ENCODE data around the gene AMFR. TPM values are rescaled to one million over a fixed set of nuclear protein-coding genes. Genes with fewer than 3 reads are reported as not detected.

The AMFR gene
- total and polyA plus RNA-seq, 2 of the 13 experiments (the other 11 are each of a cell fraction or from before 2014, with no cell fraction given) = 52.9 to 108 TPM

- FAIRE-seq = no peak
- no peak for ATAC-seq
- Histone ChIP-seq H3K4me3 (replicated peaks in 1 of 3; ENCODE audit: insufficient read depth in 1 of 3, low read depth in 2 of 3, low read length in 3 of 3) (no peak overlapping the region), H3K9me3 (ENCODE audit: low read length) (no peaks in the 10 kb centered on the region), H3K27me3 (ENCODE audit: control insufficient read depth in 1 of 2, insufficient read depth in 2 of 2, low read length in 2 of 2) (no peaks in the 10 kb centered on the region), H3K79me2 (ENCODE audit: insufficient read depth, low read length) (no peaks in the 10 kb centered on the region), H3K9ac (ENCODE audit: insufficient read depth, low read depth, low read length) (no peak overlapping the region), H3K36me3 (replicated peaks in 1 of 2; ENCODE audit: control insufficient read depth in 1 of 2, insufficient read depth in 2 of 2, low read length in 2 of 2) (peaks cover 17 to 60% of the 10 kb centered on the region in 2 experiments), H3K4me2 (ENCODE audit: low read depth, low read length) (no peak overlapping the region), H3K4me1 (ENCODE audit: insufficient read depth, low read length) (no peaks in the 10 kb centered on the region), H4K20me1 (ENCODE audit: insufficient read depth, low read length) (no peaks in the 10 kb centered on the region), H3K27ac (ENCODE audit: extremely low read length, insufficient read depth, low read length) (no peak overlapping the region), H2AFZ (ENCODE audit: low read length) (no peak overlapping the region)
- CTCF ChIA-PET (ENCODE audit: low intra/inter-chr PET ratio, low total read pairs) = no interaction called here
- no peak for DNase-seq (ENCODE audit: low spot score)
- intact Hi-C loops (cut with micrococcal nuclease; ENCODE audit: unreplicated experiment) (no loop called here), in situ Hi-C loops (cut with HindIII; ENCODE audit: extremely low pct_ligation_motif_present, low pct_unique_long_range_greater_than_20kb) (no loop called here)
- 95% methylated on average over 5 of the region's 5 CpGs for WGBS (ENCODE audit: low lambda C conversion rate)
- TSS peak; percentile 34 for BruUV-seq (replicated peaks)
- TF ChIP-seq MED1 (CRISPR knock-in tag; IDR thresholded peaks at IDR 0.05) (no peak), SETDB1 (CRISPR knock-in tag; IDR thresholded peaks at IDR 0.05; ENCODE audit: borderline replicate concordance) (no peak), MEF2D (CRISPR knock-in tag; IDR thresholded peaks at IDR 0.05) (no peak), SNAPC2 (CRISPR knock-in tag; IDR thresholded peaks at IDR 0.05) (no peak)
- POLR2A ChIA-PET = interaction anchor here (0.6 to 1.7 kb wide), 2 partner anchors 51 to 92 kb away, joined by 3 to 7 read pairs; partner anchors contain the start of genes NUDT21 and OGFOD1
Observed at GRCh38 chr16:56400458-56400857, 24.9 kb downstream of the AMFR start.

GRCh38 chr16:56399486-56399885, 25.9 kb downstream of the AMFR start:
- Histone ChIP-seq H3K27me3 (ENCODE audit: control insufficient read depth in 1 of 2, insufficient read depth in 2 of 2, low read length in 2 of 2) (no peaks in the 10 kb centered on the region), H3K4me2 (ENCODE audit: low read depth, low read length) (no peak overlapping the region), H3K27ac (ENCODE audit: extremely low read length, insufficient read depth, low read length) (no peak overlapping the region), H3K79me2 (ENCODE audit: insufficient read depth, low read length) (no peaks in the 10 kb centered on the region), H3K4me3 (replicated peaks in 1 of 3; ENCODE audit: insufficient read depth in 1 of 3, low read depth in 2 of 3, low read length in 3 of 3) (no peak overlapping the region), H2AFZ (ENCODE audit: low read length) (no peak overlapping the region), H3K4me1 (ENCODE audit: insufficient read depth, low read length) (no peaks in the 10 kb centered on the region), H3K9me3 (ENCODE audit: low read length) (no peaks in the 10 kb centered on the region), H3K36me3 (replicated peaks in 1 of 2; ENCODE audit: control insufficient read depth in 1 of 2, insufficient read depth in 2 of 2, low read length in 2 of 2) (peaks cover 15 to 50% of the 10 kb centered on the region in 2 experiments), H3K9ac (ENCODE audit: insufficient read depth, low read depth, low read length) (no peak overlapping the region), H4K20me1 (ENCODE audit: insufficient read depth, low read length) (no peaks in the 10 kb centered on the region)
- ATAC-seq (no peak), DNase-seq (ENCODE audit: low spot score) (no peak), FAIRE-seq (no peak)
- TF ChIP-seq KLF15 (CRISPR knock-in tag; IDR thresholded peaks at IDR 0.05; ENCODE audit: borderline replicate concordance) = no peak
- TF ChIP-seq ZNF687 (CRISPR knock-in tag; IDR thresholded peaks at IDR 0.05) = no peak
- no peak for TF ChIP-seq HOXA9 (CRISPR knock-in tag; IDR thresholded peaks at IDR 0.05; ENCODE audit: borderline replicate concordance)
- 0 out of 2 replicates have a peak, but pooled peaks have one; percentile 8 for TF ChIP-seq CEBPB (IDR thresholded peaks at IDR 0.05; ENCODE audit: borderline replicate concordance, low read depth, low read length)
- WGBS (ENCODE audit: low lambda C conversion rate) = 94% methylated on average over 2 of the region's 2 CpGs
- intact Hi-C loops (cut with micrococcal nuclease; ENCODE audit: unreplicated experiment) = no loop called here
- CTCF ChIA-PET (ENCODE audit: low intra/inter-chr PET ratio, low total read pairs) = no interaction called here
- BruUV-seq (replicated peaks) = no TSS peak
- in situ Hi-C loops (cut with HindIII; ENCODE audit: extremely low pct_ligation_motif_present, low pct_unique_long_range_greater_than_20kb) = no loop called here
- POLR2A ChIA-PET = interaction anchor here (0.6 kb wide), 1 partner anchor 412 kb away, joined by 3 read pairs; no protein-coding TSS in a partner anchor
